ENCODE results near the gene CEACAM4.

GRCh38 chr19:41657157-41657556 is 30.3 kb upstream of the CEACAM4 start:
- TF ChIP-seq POLR2A (IDR thresholded peaks at IDR 0.05) = no peak
- TF ChIP-seq CTCF (IDR thresholded peaks at IDR 0.05) = no peak
- no peak for TF ChIP-seq EP300 (IDR thresholded peaks at IDR 0.05)

Data from upper lobe of left lung (tissue), 4 donors.